ENCODE results near the gene TMEM167B. TPM values are rescaled to one million over a fixed set of nuclear protein-coding genes. Genes with fewer than 3 reads are reported as not detected.

Gene TMEM167B
- total RNA-seq, 1 experiment from 2014 or later = 21.8 TPM

DNA sequence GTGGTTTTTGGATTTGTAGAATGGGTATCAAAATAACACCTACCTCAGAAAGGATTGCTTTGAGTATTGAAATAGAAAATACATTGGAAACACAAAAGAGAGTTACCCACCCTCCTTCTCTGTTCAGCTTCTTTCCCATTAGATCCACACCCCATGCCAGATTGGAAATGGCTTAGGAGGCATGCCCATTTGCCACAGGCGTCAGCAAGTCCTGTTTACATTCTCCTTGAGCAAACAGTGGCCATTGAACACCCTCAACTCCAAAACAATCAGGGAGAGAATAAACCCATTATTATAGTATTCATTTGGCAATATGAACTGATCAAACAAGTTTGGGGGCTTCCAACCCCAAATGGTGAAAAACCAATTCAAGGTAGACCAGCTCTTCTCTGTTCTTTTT lies 25.7 kb downstream of the TMEM167B start:
- POLR2A ChIA-PET = no interaction called here

DNA sequence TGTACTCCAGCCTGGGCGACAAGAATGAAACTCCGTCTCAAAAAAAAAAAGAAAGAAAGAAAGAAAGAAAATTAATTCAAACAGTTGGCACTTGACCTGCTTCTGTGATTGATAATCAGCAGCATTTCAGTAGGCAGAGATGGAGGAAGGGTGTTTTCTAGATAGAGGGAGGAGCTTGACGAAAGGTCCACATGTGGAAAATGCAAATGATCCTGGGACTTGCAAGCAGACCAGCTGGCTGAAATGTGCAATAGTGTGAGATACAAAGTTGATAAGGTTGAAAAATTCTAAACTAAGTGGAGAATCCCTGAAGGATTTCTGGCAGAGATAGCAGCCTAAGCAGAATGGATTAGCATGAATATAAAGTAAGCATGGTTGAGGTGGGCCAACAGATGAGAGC lies 27.5 kb downstream of the TMEM167B start:
- H3K36me3 ChIP-seq (ENCODE audit: control insufficient read depth, insufficient read depth, low read length) = no peaks in the 10 kb centered on the region
- H3K4me1 ChIP-seq = no peaks in the 10 kb centered on the region
- Mint-ChIP-seq H3K27ac (ENCODE audit: unreplicated experiment) (no peak overlapping the region), H3K27me3 (ENCODE audit: insufficient read depth, unreplicated experiment) (no peaks in the 10 kb centered on the region), H3K4me1 (ENCODE audit: low read depth, unreplicated experiment) (no peaks in the 10 kb centered on the region), H3K9me3 (ENCODE audit: unreplicated experiment) (no peaks in the 10 kb centered on the region), H3K4me3 (ENCODE audit: unreplicated experiment) (no peak overlapping the region), H3K36me3 (ENCODE audit: insufficient read depth, unreplicated experiment) (peaks cover 5% of the 10 kb centered on the region)
- ChIA-PET CTCF (no interaction called here), POLR2A (no interaction called here)
- intact Hi-C loops (cut with micrococcal nuclease; ENCODE audit: unreplicated experiment) = no loop called here
- no TSS peak for BruUV-seq (replicated peaks)
- H3K9me3 ChIP-seq = no peaks in the 10 kb centered on the region
- TF ChIP-seq, protein P1, sequence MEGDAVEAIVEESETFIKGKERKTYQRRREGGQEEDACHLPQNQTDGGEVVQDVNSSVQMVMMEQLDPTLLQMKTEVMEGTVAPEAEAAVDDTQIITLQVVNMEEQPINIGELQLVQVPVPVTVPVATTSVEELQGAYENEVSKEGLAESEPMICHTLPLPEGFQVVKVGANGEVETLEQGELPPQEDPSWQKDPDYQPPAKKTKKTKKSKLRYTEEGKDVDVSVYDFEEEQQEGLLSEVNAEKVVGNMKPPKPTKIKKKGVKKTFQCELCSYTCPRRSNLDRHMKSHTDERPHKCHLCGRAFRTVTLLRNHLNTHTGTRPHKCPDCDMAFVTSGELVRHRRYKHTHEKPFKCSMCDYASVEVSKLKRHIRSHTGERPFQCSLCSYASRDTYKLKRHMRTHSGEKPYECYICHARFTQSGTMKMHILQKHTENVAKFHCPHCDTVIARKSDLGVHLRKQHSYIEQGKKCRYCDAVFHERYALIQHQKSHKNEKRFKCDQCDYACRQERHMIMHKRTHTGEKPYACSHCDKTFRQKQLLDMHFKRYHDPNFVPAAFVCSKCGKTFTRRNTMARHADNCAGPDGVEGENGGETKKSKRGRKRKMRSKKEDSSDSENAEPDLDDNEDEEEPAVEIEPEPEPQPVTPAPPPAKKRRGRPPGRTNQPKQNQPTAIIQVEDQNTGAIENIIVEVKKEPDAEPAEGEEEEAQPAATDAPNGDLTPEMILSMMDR (IDR thresholded peaks at IDR 0.05; ENCODE audit: insufficient read depth in 1 of 2, low read depth in 1 of 2, low read length in 1 of 2, severe bottlenecking in 1 of 2, unreplicated experiment in 1 of 2) = no peak
- no peak overlapping the region for H3K4me3 ChIP-seq (ENCODE audit: low read depth, low read length)
- no peaks in the 10 kb centered on the region for H3K27me3 ChIP-seq (replicated peaks; ENCODE audit: control insufficient read depth, insufficient read depth, low read length)
- DNase-seq = no peak

More for the DNA sequence above, 25.7 kb downstream of the TMEM167B start:
- TF ChIP-seq, protein P1 (IDR thresholded peaks at IDR 0.05; ENCODE audit: insufficient read depth in 1 of 2, low read depth in 1 of 2, low read length in 1 of 2, severe bottlenecking in 1 of 2, unreplicated experiment in 1 of 2) = no peak
- DNase-seq = no peak
- Histone ChIP-seq H3K4me3 (ENCODE audit: low read depth, low read length) (no peak overlapping the region), H3K27me3 (replicated peaks; ENCODE audit: control insufficient read depth, insufficient read depth, low read length) (no peaks in the 10 kb centered on the region), H3K9me3 (no peaks in the 10 kb centered on the region), H3K4me1 (no peaks in the 10 kb centered on the region; the same call in 1 of the 2 replicates), H3K36me3 (ENCODE audit: control insufficient read depth, insufficient read depth, low read length) (no peaks in the 10 kb centered on the region)
- no peak overlapping the region for H3K27ac Mint-ChIP-seq (ENCODE audit: unreplicated experiment)
- H3K27me3 Mint-ChIP-seq (ENCODE audit: insufficient read depth, unreplicated experiment) = no peaks in the 10 kb centered on the region
- peaks cover 10% of the 10 kb centered on the region for H3K36me3 Mint-ChIP-seq (ENCODE audit: insufficient read depth, unreplicated experiment)
- intact Hi-C loops (cut with micrococcal nuclease; ENCODE audit: unreplicated experiment) = no loop called here
- H3K9me3 Mint-ChIP-seq (ENCODE audit: unreplicated experiment) = no peaks in the 10 kb centered on the region
- CTCF ChIA-PET = interaction anchor here (0.9 kb wide), 1 partner anchor 16 kb away, joined by 3 read pairs; no protein-coding TSS in a partner anchor
- BruUV-seq (replicated peaks) = no TSS peak
- H3K4me3 Mint-ChIP-seq (ENCODE audit: unreplicated experiment) = no peak overlapping the region
- H3K4me1 Mint-ChIP-seq (ENCODE audit: low read depth, unreplicated experiment) = no peaks in the 10 kb centered on the region

DNA sequence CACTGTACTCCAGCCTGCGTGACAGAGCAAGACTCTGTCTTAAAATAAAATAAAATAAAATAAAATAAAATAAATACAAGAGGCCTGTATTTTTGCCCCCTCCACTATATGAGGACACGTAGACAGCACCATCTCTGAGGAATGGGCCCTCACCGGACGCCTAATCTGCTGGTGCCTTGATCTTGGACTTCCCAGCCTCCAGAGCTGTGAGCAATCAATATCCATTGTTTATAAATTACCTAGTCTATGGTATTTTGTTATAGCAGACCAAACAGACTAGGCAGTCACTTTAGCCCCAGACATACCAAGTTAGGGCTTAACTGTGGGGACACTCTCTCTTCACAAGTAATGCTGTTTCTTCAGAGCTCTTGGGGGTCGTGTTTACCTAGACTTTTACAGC lies 29.8 kb downstream of the TMEM167B start:
- no peaks in the 10 kb centered on the region for H3K27me3 Mint-ChIP-seq (ENCODE audit: insufficient read depth, unreplicated experiment)
- Histone ChIP-seq H3K9me3 (no peaks in the 10 kb centered on the region), H3K4me3 (ENCODE audit: low read depth, low read length) (no peak overlapping the region), H3K4me1 (no peaks in the 10 kb centered on the region), H3K27me3 (replicated peaks; ENCODE audit: control insufficient read depth, insufficient read depth, low read length) (no peaks in the 10 kb centered on the region), H3K36me3 (ENCODE audit: control insufficient read depth, insufficient read depth, low read length) (no peaks in the 10 kb centered on the region)
- no TSS peak for BruUV-seq (replicated peaks)
- H3K27ac Mint-ChIP-seq (ENCODE audit: unreplicated experiment) = no peak overlapping the region
- CTCF ChIA-PET = interaction anchor here (0.7 kb wide), 1 partner anchor 83 kb away, joined by 3 read pairs; no protein-coding TSS in a partner anchor
- intact Hi-C loops (cut with micrococcal nuclease; ENCODE audit: unreplicated experiment) = no loop called here
- POLR2A ChIA-PET = no interaction called here
- no peak overlapping the region for H3K4me3 Mint-ChIP-seq (ENCODE audit: unreplicated experiment)
- H3K9me3 Mint-ChIP-seq (ENCODE audit: unreplicated experiment) = no peaks in the 10 kb centered on the region
- H3K36me3 Mint-ChIP-seq (ENCODE audit: insufficient read depth, unreplicated experiment) = peaks cover 5% of the 10 kb centered on the region
- TF ChIP-seq, protein P1 (IDR thresholded peaks at IDR 0.05; ENCODE audit: insufficient read depth in 1 of 2, low read depth in 1 of 2, low read length in 1 of 2, severe bottlenecking in 1 of 2, unreplicated experiment in 1 of 2) = no peak
- H3K4me1 Mint-ChIP-seq (ENCODE audit: low read depth, unreplicated experiment) = no peaks in the 10 kb centered on the region
- no peak for DNase-seq
